Fibroblast of pulmonary artery (primary cell): ENCODE results near the gene SFXN3.
A peak's percentile ranks its signal among the peaks of the same experiment; 100 is the strongest.

Experiments
- DNase-seq: peaks from one replicate; pipeline ENCODE4 v3.0.0-alpha.2; 2010; ENCODE audit warnings: low read depth
- H3K4me3 ChIP-seq: replicated peaks from 2 replicates; pipeline ENCODE4 v1.5.1; 2011; ENCODE audit warnings: low read depth, mild to moderate bottlenecking, control low read depth, low read length, moderate library complexity
- TF ChIP-seq, protein P1 (sequence below): IDR thresholded peaks from 2 replicates; pipeline ENCODE4 v1.5.1; 2011; ENCODE audit warnings: mild to moderate bottlenecking, control low read depth, low read length, inconsistent platforms; ENCODE audit errors: missing control alignments

Gene SFXN3

DNA sequence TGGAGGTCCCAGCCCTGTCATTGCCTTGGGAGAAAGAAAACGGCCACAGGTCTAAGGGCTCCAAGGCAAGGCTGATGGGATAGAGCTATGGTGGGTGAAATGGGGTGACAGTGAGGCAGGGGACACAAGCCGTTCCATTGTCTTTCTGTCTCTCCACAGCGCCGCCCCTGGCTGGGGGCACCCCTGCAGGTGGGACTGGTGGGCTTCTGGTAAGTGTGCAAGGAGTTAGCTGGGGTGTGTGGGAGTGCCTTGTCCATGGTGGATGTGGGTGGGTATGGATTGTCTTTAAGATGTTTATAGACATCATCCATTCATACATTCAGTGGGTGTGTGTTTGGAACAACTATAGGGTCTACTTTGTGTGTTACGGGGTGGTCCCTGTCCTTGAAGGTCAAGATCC, 7.5 kb downstream of the SFXN3 start:
- no peak overlapping the region for H3K4me3 ChIP-seq
- TF ChIP-seq, protein P1, sequence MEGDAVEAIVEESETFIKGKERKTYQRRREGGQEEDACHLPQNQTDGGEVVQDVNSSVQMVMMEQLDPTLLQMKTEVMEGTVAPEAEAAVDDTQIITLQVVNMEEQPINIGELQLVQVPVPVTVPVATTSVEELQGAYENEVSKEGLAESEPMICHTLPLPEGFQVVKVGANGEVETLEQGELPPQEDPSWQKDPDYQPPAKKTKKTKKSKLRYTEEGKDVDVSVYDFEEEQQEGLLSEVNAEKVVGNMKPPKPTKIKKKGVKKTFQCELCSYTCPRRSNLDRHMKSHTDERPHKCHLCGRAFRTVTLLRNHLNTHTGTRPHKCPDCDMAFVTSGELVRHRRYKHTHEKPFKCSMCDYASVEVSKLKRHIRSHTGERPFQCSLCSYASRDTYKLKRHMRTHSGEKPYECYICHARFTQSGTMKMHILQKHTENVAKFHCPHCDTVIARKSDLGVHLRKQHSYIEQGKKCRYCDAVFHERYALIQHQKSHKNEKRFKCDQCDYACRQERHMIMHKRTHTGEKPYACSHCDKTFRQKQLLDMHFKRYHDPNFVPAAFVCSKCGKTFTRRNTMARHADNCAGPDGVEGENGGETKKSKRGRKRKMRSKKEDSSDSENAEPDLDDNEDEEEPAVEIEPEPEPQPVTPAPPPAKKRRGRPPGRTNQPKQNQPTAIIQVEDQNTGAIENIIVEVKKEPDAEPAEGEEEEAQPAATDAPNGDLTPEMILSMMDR: no peak
- no peak for DNase-seq

DNA sequence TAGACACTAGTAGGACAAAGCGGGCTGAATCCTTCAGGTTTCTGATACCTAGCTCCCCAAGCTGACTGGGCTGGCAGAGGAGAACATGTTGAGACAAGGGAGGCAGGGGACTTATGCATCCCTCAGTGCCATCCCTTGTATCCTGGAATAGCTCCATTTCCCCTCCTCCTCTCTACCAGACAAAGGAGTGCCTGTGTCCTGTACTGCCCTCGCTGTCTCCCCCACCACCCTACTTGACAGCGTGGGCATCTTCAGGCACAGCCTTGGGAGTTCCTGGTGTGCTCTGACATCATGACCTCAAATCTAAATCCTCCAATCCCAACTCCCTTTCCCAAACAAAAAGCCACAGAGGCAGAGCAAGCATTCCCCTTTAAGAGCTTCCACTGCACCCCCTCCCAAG, 9.0 kb downstream of the SFXN3 start:
- TF ChIP-seq, protein P1: no peak
- no peak for DNase-seq
- no peak overlapping the region for H3K4me3 ChIP-seq

DNA sequence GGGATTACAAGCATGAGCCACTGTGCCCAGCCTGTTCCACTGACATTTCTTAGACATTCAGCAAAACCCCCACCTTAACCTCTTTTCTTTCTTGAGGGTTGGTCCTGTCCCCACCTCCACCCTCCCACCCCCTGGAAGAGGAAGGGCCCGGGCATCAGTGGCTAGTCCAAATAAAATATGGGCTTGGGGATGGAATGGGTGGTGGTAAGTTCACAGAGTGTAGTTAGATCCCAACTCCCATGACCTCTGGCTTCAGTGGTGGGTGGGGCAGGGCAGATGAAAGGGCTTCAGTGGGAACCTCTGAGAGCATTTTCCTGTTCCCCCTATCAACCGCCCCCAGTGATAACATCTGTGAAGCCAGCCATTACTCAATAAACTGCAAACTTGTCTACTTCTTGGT, 9.8 kb downstream of the SFXN3 start:
- TF ChIP-seq, protein P1: no peak
- DNase-seq: no peak
- H3K4me3 ChIP-seq: no peak overlapping the region

DNA sequence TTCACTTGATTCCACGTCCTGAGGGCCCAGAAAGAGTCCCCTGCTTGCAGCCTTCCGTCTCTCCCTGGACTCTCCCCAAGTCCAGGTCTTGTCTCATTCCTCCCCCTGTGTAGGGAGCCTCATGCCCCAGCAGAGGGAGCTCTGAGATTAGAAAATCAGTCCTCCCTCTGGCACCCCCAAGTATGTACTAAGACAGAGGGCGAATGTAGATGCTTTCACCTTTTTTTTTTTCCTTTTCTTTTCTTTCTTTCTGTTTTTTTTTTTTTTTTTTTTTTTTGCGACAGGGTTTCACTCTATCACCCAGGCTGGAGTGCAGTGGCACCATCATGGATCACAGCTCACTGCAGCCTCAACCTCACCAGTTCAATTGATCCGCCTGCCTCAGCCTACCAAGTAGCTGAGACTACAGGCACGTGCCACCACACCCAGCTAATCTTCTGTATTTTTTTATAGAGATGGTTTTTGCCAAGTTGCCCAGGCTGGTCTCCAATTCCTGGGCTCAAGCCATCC, 10.3 kb downstream of the SFXN3 start:
- TF ChIP-seq, protein P1: peak; percentile 92
- no peak overlapping the region for H3K4me3 ChIP-seq

DNA sequence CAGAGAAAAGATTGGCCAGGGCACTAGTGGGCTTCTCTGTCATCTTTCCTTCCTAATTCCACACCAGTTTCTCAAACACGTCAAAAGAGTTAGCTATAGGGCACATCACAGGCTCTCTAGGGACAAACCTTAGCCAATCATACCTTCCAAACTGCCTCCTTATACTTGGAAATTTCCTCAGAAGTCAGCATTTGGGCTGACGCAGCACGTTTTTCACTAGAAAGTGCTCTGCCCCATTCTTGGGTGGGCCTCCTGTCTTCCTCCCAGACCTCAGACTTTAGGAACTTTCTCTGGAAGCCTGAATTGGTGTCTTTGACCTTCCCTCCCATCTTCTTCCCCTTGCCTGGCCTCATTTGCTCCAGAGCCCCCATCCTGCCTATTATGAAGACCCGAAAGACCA, 11.1 kb downstream of the SFXN3 start:
- TF ChIP-seq, protein P1: no peak
- peak overlapping the region; percentile 63 for H3K4me3 ChIP-seq
- no peak for DNase-seq

More for the DNA sequence above, 10.3 kb downstream of the SFXN3 start:
- peak; percentile 89 for DNase-seq

DNA sequence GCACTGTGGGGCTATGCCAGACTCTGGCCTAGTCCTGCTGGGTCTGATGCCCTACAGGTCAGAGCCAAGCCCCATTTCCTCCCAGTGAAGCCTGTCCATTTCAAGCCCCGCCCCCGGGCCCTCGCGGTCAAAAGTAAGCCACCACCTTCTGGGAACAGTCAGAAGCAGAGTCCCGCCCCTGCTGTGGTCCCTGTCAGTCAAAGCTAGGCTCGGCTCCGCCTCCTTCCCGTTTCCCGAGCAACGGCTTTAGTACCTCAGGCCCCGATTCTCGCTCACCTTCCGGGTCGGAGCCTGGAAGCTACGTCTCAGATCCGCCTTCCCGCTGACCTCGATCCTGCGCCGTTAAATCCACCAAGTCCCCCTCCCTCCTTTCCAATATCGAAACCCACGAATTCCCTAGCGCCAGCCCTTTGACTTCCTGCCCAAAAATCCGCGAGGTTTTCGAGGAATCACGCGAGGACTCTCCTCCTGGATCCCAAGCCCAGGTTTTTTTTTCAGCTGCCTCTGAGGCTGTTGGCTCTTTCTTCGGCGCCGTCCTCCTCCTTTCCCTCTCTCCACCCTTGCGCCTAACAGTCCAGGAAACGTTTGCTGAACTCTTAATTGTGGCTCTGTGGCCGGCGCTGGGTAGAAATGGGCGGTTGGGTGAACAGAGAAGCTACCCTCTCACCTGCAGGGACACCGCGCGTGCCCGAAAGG, 11.8 kb downstream of the SFXN3 start:
- peak; percentile 97 for DNase-seq
- TF ChIP-seq, protein P1: no peak
- peak overlapping the region; percentile 63 for H3K4me3 ChIP-seq

DNA sequence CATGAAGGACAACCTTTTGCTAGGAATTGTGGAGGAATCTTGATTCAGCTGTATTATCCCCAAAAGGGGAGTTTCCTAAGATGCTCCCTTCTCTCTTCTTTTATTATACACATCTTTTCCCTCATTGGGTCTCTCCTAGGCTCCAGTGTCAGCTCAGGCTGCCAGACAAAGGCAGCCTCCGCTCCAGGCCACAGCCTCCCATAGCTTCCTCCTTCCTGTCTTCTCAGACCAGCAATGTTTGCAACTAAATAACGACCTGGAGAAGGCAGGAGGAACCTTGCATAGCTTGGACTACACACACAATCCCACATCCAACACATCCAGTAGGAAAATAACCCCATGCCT, 12.3 kb downstream of the SFXN3 start:
- peak overlapping the region; percentile 63 for H3K4me3 ChIP-seq
- TF ChIP-seq, protein P1: no peak
- no peak for DNase-seq
